ENCODE measurements around the gene ATP6AP2.
"Not testable (repeated sequence)": the region's sequence is repeated elsewhere in the genome, so short reads cannot be mapped to it uniquely, and the experiment has no call there.

Gene ATP6AP2

DNA sequence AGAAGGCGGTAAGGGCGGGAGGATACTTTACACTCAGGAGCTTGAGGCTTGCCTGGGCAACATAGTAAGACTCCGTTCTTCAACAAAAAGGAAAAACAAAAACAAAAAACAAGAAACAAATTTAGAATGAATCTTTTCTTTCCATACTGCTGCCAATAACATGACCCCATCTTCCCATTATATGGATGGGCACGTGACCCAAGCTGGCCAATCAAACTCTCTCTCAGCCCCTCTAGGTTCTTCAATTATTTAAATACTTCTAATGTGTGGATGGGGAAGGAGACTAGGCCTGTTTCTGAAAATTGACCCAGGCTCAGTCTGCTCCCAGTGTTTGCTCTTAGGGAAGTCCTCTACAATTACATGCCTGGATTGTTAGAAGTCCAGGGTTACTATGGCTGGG lies 22.2 kb upstream of the ATP6AP2 start:
- Histone ChIP-seq H3K4me1 (ENCODE audit: control extremely low read depth in 1 of 4, control insufficient read depth in 4 of 4, insufficient read depth in 4 of 4, low read length in 3 of 4) (no peaks in the 10 kb centered on the region), H3K4me3 (ENCODE audit: control insufficient read depth in 1 of 7, extremely low read depth in 1 of 7, insufficient read depth in 4 of 7, low read depth in 2 of 7, low read length in 6 of 7) (no peak overlapping the region), H3K9me3 (ENCODE audit: control extremely low read depth in 1 of 5, control insufficient read depth in 4 of 5, insufficient read depth in 2 of 5, low read depth in 1 of 5, low read length in 4 of 5) (no peaks in the 10 kb centered on the region), H3K27ac (ENCODE audit: insufficient read depth in 1 of 2, low read depth in 1 of 2, low read length in 2 of 2, poor library complexity in 1 of 2, severe bottlenecking in 2 of 2) (no peak overlapping the region), H3K27me3 (replicated peaks in 2 of 5; ENCODE audit: control insufficient read depth in 4 of 5, insufficient read depth in 5 of 5, low read length in 4 of 5) (peaks cover 0 to 28% (median 0%) of the 10 kb centered on the region in 5 experiments), H3K36me3 (ENCODE audit: control insufficient read depth in 4 of 4, insufficient read depth in 4 of 4, low read length in 3 of 4) (no peaks in the 10 kb centered on the region)
- ChIA-PET CTCF (no interaction called here), POLR2A (no interaction called here)
- DNase-seq = no peak
- 100% methylated on average over 3 of the region's 4 CpGs for WGBS (ENCODE audit: insufficient coverage)

DNA sequence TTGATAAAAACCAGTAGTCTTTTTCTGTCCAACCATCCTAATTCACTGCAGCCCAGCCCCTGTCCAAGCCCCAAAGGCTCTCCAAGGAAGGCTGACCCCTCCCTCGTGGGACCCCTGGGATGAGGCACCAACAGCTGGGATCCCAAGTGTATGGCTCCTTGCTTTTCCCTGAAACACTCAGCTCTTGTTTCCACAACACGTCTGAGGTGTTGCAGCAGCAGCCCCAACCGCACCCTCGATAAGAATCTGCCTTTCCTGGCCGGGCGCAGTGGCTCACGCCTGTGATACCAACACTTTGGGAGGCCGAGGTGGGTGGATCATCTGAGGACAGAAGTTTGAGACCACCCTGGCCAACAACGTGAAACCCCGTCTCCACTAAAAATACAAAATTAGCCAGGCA lies 17.0 kb upstream of the ATP6AP2 start:
- Histone ChIP-seq H3K36me3 (ENCODE audit: control insufficient read depth in 4 of 4, insufficient read depth in 4 of 4, low read length in 3 of 4) (no peaks in the 10 kb centered on the region), H3K27ac (ENCODE audit: insufficient read depth in 1 of 2, low read depth in 1 of 2, low read length in 2 of 2, poor library complexity in 1 of 2, severe bottlenecking in 2 of 2) (no peak overlapping the region), H3K9me3 (ENCODE audit: control extremely low read depth in 1 of 5, control insufficient read depth in 4 of 5, insufficient read depth in 2 of 5, low read depth in 1 of 5, low read length in 4 of 5) (no peaks in the 10 kb centered on the region), H3K4me3 (ENCODE audit: control insufficient read depth in 1 of 7, extremely low read depth in 1 of 7, insufficient read depth in 4 of 7, low read depth in 2 of 7, low read length in 6 of 7) (no peak overlapping the region), H3K4me1 (ENCODE audit: control extremely low read depth in 1 of 4, control insufficient read depth in 4 of 4, insufficient read depth in 4 of 4, low read length in 3 of 4) (no peaks in the 10 kb centered on the region), H3K27me3 (replicated peaks in 2 of 5; ENCODE audit: control insufficient read depth in 4 of 5, insufficient read depth in 5 of 5, low read length in 4 of 5) (peaks cover 0 to 19% (median 0%) of the 10 kb centered on the region in 5 experiments)
- ChIA-PET CTCF (no interaction called here), POLR2A (no interaction called here)
- WGBS (ENCODE audit: insufficient coverage) = 97% methylated on average over 7 of the region's 10 CpGs
- no peak for DNase-seq

DNA sequence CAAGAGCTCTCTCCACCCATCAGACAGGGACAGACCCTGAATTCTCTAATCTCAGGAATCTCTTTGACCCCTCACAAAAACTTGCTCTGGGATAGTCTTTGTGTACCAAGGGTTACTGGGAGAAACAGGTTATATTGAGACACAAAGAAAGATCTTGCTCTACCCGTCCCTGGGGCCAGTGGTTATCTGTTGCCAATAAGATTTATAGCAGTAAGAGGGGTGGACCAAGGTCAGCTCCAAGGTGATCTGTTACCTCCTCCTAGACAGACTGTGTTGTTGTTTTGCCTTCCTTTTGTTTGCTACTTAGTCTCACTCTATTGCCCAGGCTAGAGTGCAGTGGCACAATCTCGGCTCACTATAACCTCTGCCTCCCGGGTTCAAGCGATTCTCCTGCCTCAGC lies 16.3 kb upstream of the ATP6AP2 start:
- peaks cover 0 to 23% (median 0%) of the 10 kb centered on the region in 5 experiments for H3K27me3 ChIP-seq (replicated peaks in 2 of 5; ENCODE audit: control insufficient read depth in 4 of 5, insufficient read depth in 5 of 5, low read length in 4 of 5)
- no peak overlapping the region for H3K27ac ChIP-seq (ENCODE audit: insufficient read depth in 1 of 2, low read depth in 1 of 2, low read length in 2 of 2, poor library complexity in 1 of 2, severe bottlenecking in 2 of 2)
- no peaks in the 10 kb centered on the region for H3K36me3 ChIP-seq (ENCODE audit: control insufficient read depth in 4 of 4, insufficient read depth in 4 of 4, low read length in 3 of 4)
- WGBS (ENCODE audit: insufficient coverage) = 100% methylated on average over 4 of the region's 4 CpGs
- no peaks in the 10 kb centered on the region for H3K9me3 ChIP-seq (ENCODE audit: control extremely low read depth in 1 of 5, control insufficient read depth in 4 of 5, insufficient read depth in 2 of 5, low read depth in 1 of 5, low read length in 4 of 5)
- peaks cover 0 to under 1% (median 0%) of the 10 kb centered on the region in 4 experiments for H3K4me1 ChIP-seq (ENCODE audit: control extremely low read depth in 1 of 4, control insufficient read depth in 4 of 4, insufficient read depth in 4 of 4, low read length in 3 of 4)
- DNase-seq = no peak
- ChIA-PET CTCF (no interaction called here), POLR2A (no interaction called here)
- no peak overlapping the region for H3K4me3 ChIP-seq (ENCODE audit: control insufficient read depth in 1 of 7, extremely low read depth in 1 of 7, insufficient read depth in 4 of 7, low read depth in 2 of 7, low read length in 6 of 7)

DNA sequence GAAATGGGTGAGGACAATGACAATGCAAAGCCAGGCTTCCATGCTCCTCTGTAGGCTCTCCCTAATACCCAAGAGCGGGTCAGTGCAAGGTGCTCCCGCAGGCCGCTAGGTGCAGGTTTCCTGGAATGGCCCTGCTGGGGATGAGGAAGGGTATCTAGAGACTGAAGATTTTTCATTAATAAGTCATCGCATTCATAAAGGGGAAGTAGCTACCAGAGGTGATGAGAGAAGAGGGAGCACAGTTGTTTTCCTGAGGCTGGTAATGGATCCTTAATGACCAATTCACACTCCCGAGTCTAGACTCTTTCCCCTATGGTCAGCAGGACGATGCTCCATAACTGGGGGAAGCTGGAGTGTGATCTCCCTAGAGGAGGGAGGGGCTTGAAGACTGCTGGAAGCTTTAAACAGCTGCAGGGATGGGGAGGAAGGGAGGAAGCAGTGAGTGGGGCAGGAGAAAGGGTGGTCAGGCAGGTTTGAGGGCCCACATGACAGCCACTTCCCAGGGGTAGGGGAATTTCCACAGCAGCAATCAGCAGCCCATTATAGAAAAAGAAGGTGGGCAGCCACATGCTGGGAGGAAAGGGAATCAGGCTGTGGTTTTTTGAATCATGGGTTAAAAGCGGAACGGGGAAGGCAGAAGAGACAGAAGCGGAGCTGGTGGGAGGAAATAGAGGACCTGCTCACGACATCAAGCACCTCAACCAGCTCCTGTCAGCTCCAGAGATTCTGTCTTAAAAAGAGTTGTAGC lies 10.2 kb upstream of the ATP6AP2 start:
- ChIA-PET CTCF (interaction anchor here (0.9 to 1.9 kb wide), 4 partner anchors 10 to 27 kb away, joined by 3 to 6 read pairs (median 4); partner anchors contain the start of gene ATP6AP2), POLR2A (no interaction called here)
- Histone ChIP-seq H3K4me1 (ENCODE audit: control extremely low read depth in 1 of 4, control insufficient read depth in 4 of 4, insufficient read depth in 4 of 4, low read length in 3 of 4) (peaks cover 0 to 14% (median 10%) of the 10 kb centered on the region in 4 experiments), H3K9me3 (ENCODE audit: control extremely low read depth in 1 of 5, control insufficient read depth in 4 of 5, insufficient read depth in 2 of 5, low read depth in 1 of 5, low read length in 4 of 5) (no peaks in the 10 kb centered on the region), H3K36me3 (ENCODE audit: control insufficient read depth in 4 of 4, insufficient read depth in 4 of 4, low read length in 3 of 4) (no peaks in the 10 kb centered on the region), H3K4me3 (ENCODE audit: control insufficient read depth in 1 of 7, extremely low read depth in 1 of 7, insufficient read depth in 4 of 7, low read depth in 2 of 7, low read length in 6 of 7) (peak overlapping the region in 3 of 7 experiments; percentile 2 to 43 (median 9)), H3K27me3 (replicated peaks in 2 of 5; ENCODE audit: control insufficient read depth in 4 of 5, insufficient read depth in 5 of 5, low read length in 4 of 5) (peaks cover 0 to 24% (median 0%) of the 10 kb centered on the region in 5 experiments), H3K27ac (ENCODE audit: insufficient read depth in 1 of 2, low read depth in 1 of 2, low read length in 2 of 2, poor library complexity in 1 of 2, severe bottlenecking in 2 of 2) (no peak overlapping the region)
- peak in 2 of 3 donors; percentile 77 to 78 for DNase-seq
- WGBS (ENCODE audit: insufficient coverage) = 15% methylated on average over 7 of the region's 10 CpGs

DNA sequence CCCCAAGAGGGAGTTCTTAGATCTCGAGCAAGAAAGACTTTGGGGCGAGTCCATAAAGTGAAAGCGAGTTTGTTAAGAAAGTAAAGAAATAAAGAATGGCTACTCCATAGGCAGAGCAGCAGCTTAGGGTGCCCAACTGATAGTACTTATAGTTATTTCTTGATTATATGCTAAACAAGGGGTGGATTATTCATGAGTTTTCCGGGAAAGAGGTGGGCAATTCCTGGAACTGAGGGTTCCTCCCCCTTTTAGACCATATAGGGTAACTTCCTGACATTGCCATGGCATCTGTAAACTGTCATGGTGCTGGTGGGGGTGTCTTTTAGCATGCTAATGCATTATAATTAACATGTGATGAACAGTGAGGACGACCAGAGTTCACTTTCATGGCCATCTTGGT lies 9.6 kb upstream of the ATP6AP2 start:
- CTCF ChIA-PET = interaction anchor here (0.9 to 1.9 kb wide), 4 partner anchors 10 to 27 kb away, joined by 3 to 6 read pairs (median 4); partner anchors contain the start of gene ATP6AP2
- H3K27ac ChIP-seq (ENCODE audit: insufficient read depth in 1 of 2, low read depth in 1 of 2, low read length in 2 of 2, poor library complexity in 1 of 2, severe bottlenecking in 2 of 2); H3K9me3 ChIP-seq (ENCODE audit: control extremely low read depth in 1 of 5, control insufficient read depth in 4 of 5, insufficient read depth in 2 of 5, low read depth in 1 of 5, low read length in 4 of 5); H3K36me3 ChIP-seq (ENCODE audit: control insufficient read depth in 4 of 4, insufficient read depth in 4 of 4, low read length in 3 of 4); POLR2A ChIA-PET: not testable (repeated sequence)
- H3K4me3 ChIP-seq (ENCODE audit: control insufficient read depth in 1 of 7, extremely low read depth in 1 of 7, insufficient read depth in 4 of 7, low read depth in 2 of 7, low read length in 6 of 7) = peak overlapping the region in 3 of 7 experiments; percentile 2 to 43 (median 9)
- peaks cover 0 to 22% (median 0%) of the 10 kb centered on the region in 5 experiments for H3K27me3 ChIP-seq (replicated peaks in 2 of 5; ENCODE audit: control insufficient read depth in 4 of 5, insufficient read depth in 5 of 5, low read length in 4 of 5)
- DNase-seq = peak in 1 of 3 donors; percentile 14
- peaks cover 0 to 14% (median 10%) of the 10 kb centered on the region in 4 experiments for H3K4me1 ChIP-seq (ENCODE audit: control extremely low read depth in 1 of 4, control insufficient read depth in 4 of 4, insufficient read depth in 4 of 4, low read length in 3 of 4)
- WGBS (ENCODE audit: insufficient coverage) = 53% methylated on average over 2 of the region's 5 CpGs

DNA sequence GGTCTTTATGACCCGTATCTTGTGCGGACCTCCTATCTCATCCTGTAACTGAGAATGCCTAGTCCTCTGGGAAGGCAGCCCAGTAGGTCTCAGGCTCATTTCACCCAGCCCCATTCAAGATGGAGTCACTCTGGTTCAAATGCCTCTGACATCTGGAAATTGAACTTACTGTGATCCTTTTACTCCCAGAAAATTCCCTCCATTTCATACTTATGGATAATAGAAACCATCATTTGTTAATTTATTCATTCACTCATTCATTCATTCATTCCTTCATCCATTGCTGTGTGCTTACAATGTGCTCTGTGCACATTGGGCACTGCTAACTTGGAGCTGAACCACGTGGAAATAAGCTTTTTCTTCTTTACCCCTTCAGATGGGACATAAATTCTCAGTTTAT lies 9.2 kb upstream of the ATP6AP2 start:
- ChIA-PET CTCF (no interaction called here), POLR2A (no interaction called here)
- peaks cover 0 to 22% (median 0%) of the 10 kb centered on the region in 5 experiments for H3K27me3 ChIP-seq (replicated peaks in 2 of 5; ENCODE audit: control insufficient read depth in 4 of 5, insufficient read depth in 5 of 5, low read length in 4 of 5)
- no peaks in the 10 kb centered on the region for H3K9me3 ChIP-seq (ENCODE audit: control extremely low read depth in 1 of 5, control insufficient read depth in 4 of 5, insufficient read depth in 2 of 5, low read depth in 1 of 5, low read length in 4 of 5)
- H3K4me1 ChIP-seq (ENCODE audit: control extremely low read depth in 1 of 4, control insufficient read depth in 4 of 4, insufficient read depth in 4 of 4, low read length in 3 of 4) = peaks cover 0 to 14% (median 10%) of the 10 kb centered on the region in 4 experiments
- no peak for DNase-seq
- no peak overlapping the region for H3K27ac ChIP-seq (ENCODE audit: insufficient read depth in 1 of 2, low read depth in 1 of 2, low read length in 2 of 2, poor library complexity in 1 of 2, severe bottlenecking in 2 of 2)
- no peak overlapping the region for H3K4me3 ChIP-seq (ENCODE audit: control insufficient read depth in 1 of 7, extremely low read depth in 1 of 7, insufficient read depth in 4 of 7, low read depth in 2 of 7, low read length in 6 of 7)
- no peaks in the 10 kb centered on the region for H3K36me3 ChIP-seq (ENCODE audit: control insufficient read depth in 4 of 4, insufficient read depth in 4 of 4, low read length in 3 of 4)
- WGBS (ENCODE audit: insufficient coverage) = 100% methylated on average over 2 of the region's 3 CpGs

DNA sequence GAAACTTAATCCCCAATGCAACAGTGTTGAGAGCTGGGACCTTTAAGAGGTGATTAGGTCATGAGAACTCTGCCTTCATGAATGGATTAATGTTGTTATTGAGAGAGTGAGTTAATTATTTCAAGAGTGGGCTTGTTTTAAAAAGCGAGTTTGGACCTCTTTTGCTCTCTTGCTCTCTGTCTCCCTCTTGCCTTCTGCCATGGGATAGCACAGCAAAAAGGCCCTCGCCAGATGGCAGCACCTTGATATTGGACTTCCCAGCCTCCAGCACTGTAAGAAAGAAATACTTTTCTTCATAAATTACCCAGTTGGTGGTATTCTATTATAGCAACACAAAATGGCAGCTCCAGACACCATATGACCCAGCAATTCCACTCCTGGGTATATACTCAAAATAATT lies 7.0 kb upstream of the ATP6AP2 start:
- ChIA-PET POLR2A (no interaction called here), CTCF (no interaction called here)
- peak in 2 of 3 donors; percentile 34 to 39 for DNase-seq

More for the DNA sequence above, 7.0 kb upstream of the ATP6AP2 start:
- no peak overlapping the region for H3K27ac ChIP-seq (ENCODE audit: insufficient read depth in 1 of 2, low read depth in 1 of 2, low read length in 2 of 2, poor library complexity in 1 of 2, severe bottlenecking in 2 of 2)
- H3K4me3 ChIP-seq (ENCODE audit: control insufficient read depth in 1 of 7, extremely low read depth in 1 of 7, insufficient read depth in 4 of 7, low read depth in 2 of 7, low read length in 6 of 7) = no peak overlapping the region
- H3K4me1 ChIP-seq (ENCODE audit: control extremely low read depth in 1 of 4, control insufficient read depth in 4 of 4, insufficient read depth in 4 of 4, low read length in 3 of 4) = peaks cover 0 to 14% (median 10%) of the 10 kb centered on the region in 4 experiments
- 67% methylated on average over 2 of the region's 2 CpGs for WGBS (ENCODE audit: insufficient coverage)
- H3K36me3 ChIP-seq (ENCODE audit: control insufficient read depth in 4 of 4, insufficient read depth in 4 of 4, low read length in 3 of 4) = no peaks in the 10 kb centered on the region
- H3K9me3 ChIP-seq (ENCODE audit: control extremely low read depth in 1 of 5, control insufficient read depth in 4 of 5, insufficient read depth in 2 of 5, low read depth in 1 of 5, low read length in 4 of 5) = no peaks in the 10 kb centered on the region
- H3K27me3 ChIP-seq (replicated peaks in 2 of 5; ENCODE audit: control insufficient read depth in 4 of 5, insufficient read depth in 5 of 5, low read length in 4 of 5) = peaks cover 0 to 20% (median 0%) of the 10 kb centered on the region in 5 experiments

Measured in common myeloid progenitor, CD34-positive (primary cell).